Nephron progenitor cell (in vitro differentiated cells): ENCODE measurements around the gene SOCS3.
"Not testable (repeated sequence)": the region's sequence is repeated elsewhere in the genome, so short reads cannot be mapped to it uniquely, and the experiment has no call there.

Source experiments
- DNase-seq: peaks from one replicate; pipeline ENCODE4 v3.0.0; 2021
- H3K27ac Mint-ChIP-seq: 2 replicates; pipeline ENCODE4 v1.8.0; 2021; ENCODE audit warnings: mild to moderate bottlenecking, moderate library complexity, mixed read lengths
- H3K27me3 Mint-ChIP-seq: 2 replicates; pipeline ENCODE4 v1.8.0; 2021; ENCODE audit warnings: mild to moderate bottlenecking, low read depth, mixed read lengths; ENCODE audit not compliant: poor library complexity
- H3K36me3 Mint-ChIP-seq: 2 replicates; pipeline ENCODE4 v1.8.0; 2021; ENCODE audit warnings: low read depth, mixed read lengths
- H3K4me1 Mint-ChIP-seq: 2 replicates; pipeline ENCODE4 v1.8.0; 2021; ENCODE audit warnings: mixed read lengths
- H3K4me3 Mint-ChIP-seq: 2 replicates; pipeline ENCODE4 v1.8.0; 2021; ENCODE audit warnings: mild to moderate bottlenecking, moderate library complexity, mixed read lengths
- H3K9me3 Mint-ChIP-seq: 2 replicates; pipeline ENCODE4 v1.8.0; 2021; ENCODE audit warnings: mild to moderate bottlenecking, moderate library complexity, mixed read lengths
- CTCF ChIP-seq: fragments of 200-600 bp; sonication (generic); IDR thresholded peaks from 2 replicates; pipeline ENCODE4 v1.5.0; 2021; ENCODE audit warnings: antibody characterized with exemption

SOCS3 gene

GRCh38 chr17:78332991-78333390, 26.9 kb downstream of the SOCS3 start:
- H3K27me3 Mint-ChIP-seq = peaks cover 13% of the 10 kb centered on the region
- H3K9me3 Mint-ChIP-seq = peaks cover 3% of the 10 kb centered on the region
- TF ChIP-seq CTCF = no peak
- DNase-seq = no peak
- peak overlapping the region; percentile 36 for H3K27ac Mint-ChIP-seq
- peaks cover 52% of the 10 kb centered on the region for H3K4me1 Mint-ChIP-seq
- H3K4me3 Mint-ChIP-seq = peak overlapping the region; percentile 39
- H3K36me3 Mint-ChIP-seq = no peaks in the 10 kb centered on the region

GRCh38 chr17:78331355-78331754, 28.5 kb downstream of the SOCS3 start:
- not testable (repeated sequence) for H3K36me3 Mint-ChIP-seq, H3K4me3 Mint-ChIP-seq, DNase-seq, H3K9me3 Mint-ChIP-seq, H3K27ac Mint-ChIP-seq
- Mint-ChIP-seq H3K27me3 (peaks cover 13% of the 10 kb centered on the region), H3K4me1 (peaks cover 52% of the 10 kb centered on the region)

- TF ChIP-seq CTCF = no peak
- Mint-ChIP-seq H3K4me1 (peaks cover 54% of the 10 kb centered on the region), H3K9me3 (peaks cover 3% of the 10 kb centered on the region), H3K27ac (no peak overlapping the region), H3K4me3 (no peak overlapping the region), H3K27me3 (peaks cover 13% of the 10 kb centered on the region), H3K36me3 (no peaks in the 10 kb centered on the region)
- no peak for DNase-seq
These were observed 29.2 kb downstream of the SOCS3 start for GRCh38 chr17:78330570-78331224.

- Mint-ChIP-seq H3K36me3 (no peaks in the 10 kb centered on the region), H3K4me1 (peaks cover 54% of the 10 kb centered on the region), H3K4me3 (no peak overlapping the region), H3K9me3 (peaks cover 3% of the 10 kb centered on the region), H3K27ac (no peak overlapping the region), H3K27me3 (peaks cover 9% of the 10 kb centered on the region)
- TF ChIP-seq CTCF = no peak
- no peak for DNase-seq
These were observed 30.4 kb downstream of the SOCS3 start for GRCh38 chr17:78329263-78330059.

GRCh38 chr17:78327880-78328279, 32.0 kb downstream of the SOCS3 start:
- Mint-ChIP-seq H3K27me3 (peaks cover 7% of the 10 kb centered on the region), H3K4me3 (no peak overlapping the region), H3K9me3 (peaks cover 3% of the 10 kb centered on the region), H3K36me3 (no peaks in the 10 kb centered on the region), H3K27ac (no peak overlapping the region), H3K4me1 (peaks cover 56% of the 10 kb centered on the region)
- no peak for TF ChIP-seq CTCF
- DNase-seq = no peak

GRCh38 chr17:78325076-78325687, 34.7 kb downstream of the SOCS3 start:
- Mint-ChIP-seq H3K4me1 (peaks cover 45% of the 10 kb centered on the region), H3K4me3 (peak overlapping the region; percentile 58), H3K27ac (peak overlapping the region; percentile 99), H3K36me3 (no peaks in the 10 kb centered on the region), H3K9me3 (no peaks in the 10 kb centered on the region), H3K27me3 (peaks cover 3% of the 10 kb centered on the region)
- no peak for TF ChIP-seq CTCF
- no peak for DNase-seq
